DND-41 (cell line): ENCODE data around the gene MYLK4.
A peak's percentile ranks its signal among the peaks of the same experiment; 100 is the strongest.

Source experiments
- ATAC-seq: fragments of 200-7000 bp; cut with Tn5 transposase; 3 replicates; pipeline ENCODE4 v1.9.1; 2021; ENCODE audit warnings: low read depth; ENCODE audit not compliant: insufficient read depth
- DNase-seq: peaks from one replicate; pipeline ENCODE4 v3.0.0-alpha.2; 2020
- H2AFZ ChIP-seq: 2 replicates; pipeline ENCODE4 v1.6.0; 2012; ENCODE audit warnings: low read depth, low read length
- H3K27ac ChIP-seq: 2 replicates; pipeline ENCODE4 v1.5.1; 2012; ENCODE audit warnings: low read length, inconsistent platforms
- H3K27me3 ChIP-seq: fragments of 200-600 bp; sonication (generic); 2 replicates; pipeline ENCODE4 v1.6.0; 2012; ENCODE audit warnings: low read length, mild to moderate bottlenecking, inconsistent platforms; ENCODE audit not compliant: insufficient read depth, poor library complexity
- H3K36me3 ChIP-seq: 2 replicates; pipeline ENCODE4 v1.5.1; 2012; ENCODE audit warnings: low read length, inconsistent platforms; ENCODE audit not compliant: insufficient read depth
- H3K4me1 ChIP-seq: 2 replicates; pipeline ENCODE4 v1.5.1; 2012; ENCODE audit warnings: mild to moderate bottlenecking, low read length; ENCODE audit not compliant: insufficient read depth
- H3K4me2 ChIP-seq: 2 replicates; pipeline ENCODE4 v1.6.0; 2012; ENCODE audit warnings: mild to moderate bottlenecking, moderate library complexity, low read length, inconsistent platforms; ENCODE audit not compliant: insufficient read depth
- H3K4me3 ChIP-seq, 2 experiments: fragments of 200-600 bp in 1 of 2; shearing (Covaris generic) in 1 of 2; 2 replicates each; pipeline ENCODE4 v1.5.1; 2012 to 2016; ENCODE audit warnings: inconsistent platforms in 2 of 2, low read length in 2 of 2, mild to moderate bottlenecking in 2 of 2, low read depth in 1 of 2, moderate library complexity in 1 of 2
- H3K79me2 ChIP-seq: 2 replicates; pipeline ENCODE4 v1.6.0; 2012; ENCODE audit warnings: low read length, inconsistent platforms; ENCODE audit not compliant: insufficient read depth
- H3K9ac ChIP-seq: 2 replicates; pipeline ENCODE4 v1.6.0; 2012; ENCODE audit warnings: low read depth, mild to moderate bottlenecking, inconsistent platforms, low read length, moderate library complexity
- H3K9me3 ChIP-seq: 2 replicates; pipeline ENCODE4 v1.5.1; 2012; ENCODE audit warnings: low read length, moderate library complexity, mild to moderate bottlenecking, inconsistent platforms; ENCODE audit not compliant: insufficient read depth, severe bottlenecking
- H4K20me1 ChIP-seq: 2 replicates; pipeline ENCODE4 v1.6.0; 2012; ENCODE audit warnings: low read length; ENCODE audit not compliant: insufficient read depth
- EZH2 ChIP-seq: IDR thresholded peaks from 3 replicates; pipeline ENCODE4 v1.6.1; 2012; ENCODE audit warnings: borderline replicate concordance, low read depth, mild to moderate bottlenecking, moderate library complexity, low read length, inconsistent platforms; ENCODE audit not compliant: severe bottlenecking
- TF ChIP-seq, protein P1 (sequence below): IDR thresholded peaks from 2 replicates; pipeline ENCODE4 v1.5.1; 2012; ENCODE audit warnings: borderline replicate concordance, low read length, moderate library complexity, mild to moderate bottlenecking; ENCODE audit not compliant: poor library complexity, severe bottlenecking; ENCODE audit errors: extremely low read depth

The MYLK4 gene

DNA sequence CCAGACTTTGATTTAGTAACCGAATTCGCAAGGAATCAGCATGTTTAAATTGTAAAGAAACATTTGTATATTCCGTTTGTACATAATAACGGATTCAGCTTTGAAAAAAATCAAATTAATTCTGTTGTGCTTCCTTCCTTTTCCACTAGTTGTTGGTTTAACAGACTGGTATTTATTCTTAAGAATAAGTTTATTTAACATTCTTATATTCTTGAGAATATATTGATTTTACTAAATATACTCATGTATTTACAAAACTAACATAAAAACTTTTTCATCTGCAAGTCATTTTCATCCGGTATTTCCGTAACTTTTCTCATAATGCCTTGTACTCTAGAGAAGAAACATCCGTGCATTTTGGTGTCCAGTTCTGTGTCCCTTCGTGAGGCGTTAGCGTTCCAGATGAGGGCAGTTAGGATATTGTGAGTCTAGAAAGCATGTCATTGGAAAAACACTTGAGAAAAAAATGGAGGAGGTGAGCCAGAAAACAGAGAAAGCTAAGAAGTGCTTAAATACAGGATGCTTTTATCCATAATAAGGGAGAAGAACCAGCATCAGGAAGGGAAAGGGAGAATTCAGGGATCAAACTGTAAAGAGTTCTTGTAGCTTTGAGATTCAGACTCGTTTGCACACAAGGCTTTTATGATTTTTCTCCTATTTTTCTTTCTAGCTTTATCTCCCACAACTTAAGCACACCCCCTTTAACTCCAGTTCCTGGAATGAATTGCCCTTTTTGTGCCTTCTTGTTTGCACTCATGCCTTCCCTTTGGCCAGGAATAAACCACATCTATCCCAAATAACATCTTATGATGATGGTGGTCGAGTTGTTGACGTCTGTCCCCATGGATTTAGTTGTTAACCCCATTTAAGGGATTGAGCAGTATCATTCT lies 16.3 kb upstream of the MYLK4 start:
- DNase-seq (no peak), ATAC-seq (no peak)
- H2AFZ ChIP-seq = no peak overlapping the region
- peak overlapping the region; percentile 90 for H3K27ac ChIP-seq
- peaks cover 68% of the 10 kb centered on the region for H3K79me2 ChIP-seq
- H3K9ac ChIP-seq = peak overlapping the region; percentile 91
- H3K27me3 ChIP-seq = no peaks in the 10 kb centered on the region
- TF ChIP-seq, protein P1, sequence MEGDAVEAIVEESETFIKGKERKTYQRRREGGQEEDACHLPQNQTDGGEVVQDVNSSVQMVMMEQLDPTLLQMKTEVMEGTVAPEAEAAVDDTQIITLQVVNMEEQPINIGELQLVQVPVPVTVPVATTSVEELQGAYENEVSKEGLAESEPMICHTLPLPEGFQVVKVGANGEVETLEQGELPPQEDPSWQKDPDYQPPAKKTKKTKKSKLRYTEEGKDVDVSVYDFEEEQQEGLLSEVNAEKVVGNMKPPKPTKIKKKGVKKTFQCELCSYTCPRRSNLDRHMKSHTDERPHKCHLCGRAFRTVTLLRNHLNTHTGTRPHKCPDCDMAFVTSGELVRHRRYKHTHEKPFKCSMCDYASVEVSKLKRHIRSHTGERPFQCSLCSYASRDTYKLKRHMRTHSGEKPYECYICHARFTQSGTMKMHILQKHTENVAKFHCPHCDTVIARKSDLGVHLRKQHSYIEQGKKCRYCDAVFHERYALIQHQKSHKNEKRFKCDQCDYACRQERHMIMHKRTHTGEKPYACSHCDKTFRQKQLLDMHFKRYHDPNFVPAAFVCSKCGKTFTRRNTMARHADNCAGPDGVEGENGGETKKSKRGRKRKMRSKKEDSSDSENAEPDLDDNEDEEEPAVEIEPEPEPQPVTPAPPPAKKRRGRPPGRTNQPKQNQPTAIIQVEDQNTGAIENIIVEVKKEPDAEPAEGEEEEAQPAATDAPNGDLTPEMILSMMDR = no peak
- no peak for TF ChIP-seq EZH2
- H3K4me1 ChIP-seq = peaks cover 52% of the 10 kb centered on the region
- peaks cover 56% of the 10 kb centered on the region for H4K20me1 ChIP-seq
- peak overlapping the region; percentile 85 for H3K4me2 ChIP-seq
- H3K36me3 ChIP-seq = peaks cover 54% of the 10 kb centered on the region
- H3K4me3 ChIP-seq = peak overlapping the region; percentile 93 to 96
- no peaks in the 10 kb centered on the region for H3K9me3 ChIP-seq

DNA sequence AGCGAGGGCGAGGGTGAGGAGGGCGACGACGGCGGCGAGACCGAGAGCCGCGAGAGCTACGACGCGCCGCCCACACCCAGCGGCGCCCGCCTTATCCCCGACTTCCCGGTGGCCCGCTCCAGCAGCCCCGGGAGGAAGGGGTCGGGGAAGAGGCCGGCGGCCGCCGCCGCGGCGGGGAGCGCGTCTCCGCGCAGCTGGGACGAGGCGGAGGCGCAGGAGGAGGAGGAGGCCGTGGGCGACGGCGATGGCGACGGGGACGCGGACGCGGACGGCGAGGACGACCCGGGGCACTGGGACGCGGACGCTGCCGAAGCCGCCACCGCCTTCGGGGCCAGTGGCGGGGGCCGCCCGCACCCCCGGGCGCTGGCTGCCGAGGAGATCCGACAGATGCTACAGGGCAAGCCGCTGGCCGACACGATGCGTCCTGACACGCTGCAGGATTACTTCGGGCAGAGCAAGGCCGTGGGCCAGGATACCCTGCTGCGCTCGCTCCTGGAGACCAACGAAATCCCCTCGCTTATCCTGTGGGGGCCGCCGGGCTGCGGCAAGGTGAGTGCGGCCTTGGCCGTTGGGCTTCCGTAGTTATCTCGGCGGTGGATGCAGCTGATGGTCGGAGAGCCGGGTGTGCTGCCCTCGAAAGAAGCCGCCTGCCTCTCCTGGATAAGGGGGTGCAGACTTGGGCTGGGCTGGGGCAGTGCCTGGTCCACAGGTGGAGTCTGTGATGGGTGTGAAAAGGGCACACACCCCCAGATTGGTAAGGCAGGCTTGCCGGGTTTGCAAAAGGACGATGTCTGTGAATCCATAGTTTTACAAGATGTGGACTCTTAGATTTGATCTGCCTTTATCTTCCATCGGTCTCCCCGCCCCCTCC lies 15.4 kb upstream of the MYLK4 start:
- ATAC-seq (peak; percentile 16; the same call in 2 of the 3 replicates), DNase-seq (peak; percentile 45)
- peaks cover 48% of the 10 kb centered on the region for H3K4me1 ChIP-seq
- peak overlapping the region; percentile 93 to 96 for H3K4me3 ChIP-seq
- no peaks in the 10 kb centered on the region for H3K9me3 ChIP-seq
- peaks cover 45% of the 10 kb centered on the region for H3K36me3 ChIP-seq
- H2AFZ ChIP-seq = peak overlapping the region; percentile 88
- H3K79me2 ChIP-seq = peaks cover 59% of the 10 kb centered on the region
- H3K9ac ChIP-seq = peak overlapping the region; percentile 91
- no peaks in the 10 kb centered on the region for H3K27me3 ChIP-seq
- peaks cover 49% of the 10 kb centered on the region for H4K20me1 ChIP-seq
- no peak for TF ChIP-seq EZH2
- TF ChIP-seq, protein P1 = no peak
- H3K4me2 ChIP-seq = peak overlapping the region; percentile 85
- H3K27ac ChIP-seq = peak overlapping the region; percentile 90

DNA sequence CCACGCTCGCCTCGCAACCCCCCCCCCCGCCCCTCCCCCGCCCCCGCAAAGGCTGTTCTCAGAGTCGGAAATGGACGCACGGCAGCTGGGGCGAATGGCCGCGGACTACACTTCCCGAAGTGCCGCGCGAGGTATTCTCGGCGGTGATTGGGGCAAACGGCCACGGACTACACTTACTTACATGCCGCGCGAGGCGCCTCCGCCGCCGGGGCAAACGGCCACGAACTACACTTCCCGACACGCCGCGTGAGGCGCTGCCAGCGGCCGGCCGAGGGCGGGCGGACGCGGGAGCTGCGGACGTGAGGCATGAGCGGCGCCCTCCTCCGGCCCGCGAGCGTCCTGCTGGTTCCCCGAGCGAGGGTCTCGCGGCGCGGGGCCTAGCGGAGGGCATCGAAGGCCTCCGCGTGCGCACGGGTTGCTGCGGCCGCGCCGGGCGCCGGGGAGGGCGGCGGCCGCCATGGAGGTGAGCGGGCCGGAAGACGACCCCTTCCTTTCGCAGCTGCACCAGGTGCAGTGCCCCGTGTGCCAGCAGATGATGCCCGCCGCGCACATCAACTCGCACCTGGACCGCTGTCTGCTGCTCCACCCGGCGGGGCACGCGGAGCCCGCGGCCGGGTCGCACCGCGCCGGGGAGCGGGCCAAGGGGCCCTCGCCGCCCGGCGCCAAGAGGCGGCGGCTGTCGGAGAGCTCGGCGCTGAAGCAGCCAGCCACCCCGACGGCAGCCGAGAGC lies 14.6 kb upstream of the MYLK4 start, which contains the start of gene WRNIP1:
TSS of gene WRNIP1 (plus strand) at position 228 of the 730 bp plus-strand sequence. CDS start at position 458, 230 bp downstream.
- H3K4me3 ChIP-seq = peak within 1 kb of the TSS; percentile 93 to 96
- DNase-seq (peak; percentile 97), ATAC-seq (peak; percentile 90)
- peak within 1 kb of the TSS; percentile 91 for H3K9ac ChIP-seq
- H4K20me1 ChIP-seq = peaks cover 41% of the 10 kb centered on the region
- H3K27me3 ChIP-seq = no peaks in the 10 kb centered on the region
- H3K9me3 ChIP-seq = no peaks in the 10 kb centered on the region
- peaks cover 43% of the 10 kb centered on the region for H3K4me1 ChIP-seq
- peak within 1 kb of the TSS; percentile 96 for H2AFZ ChIP-seq
- no peak for TF ChIP-seq EZH2
- TF ChIP-seq, protein P1 = peak; percentile 62
- peak within 1 kb of the TSS; percentile 90 for H3K27ac ChIP-seq
- peaks cover 51% of the 10 kb centered on the region for H3K79me2 ChIP-seq
- H3K4me2 ChIP-seq = peak within 1 kb of the TSS; percentile 85
- H3K36me3 ChIP-seq = peaks cover 37% of the 10 kb centered on the region
